HG03095 (cell line): ENCODE results near the gene CLSTN3.
"Not testable (repeated sequence)": the region's sequence is repeated elsewhere in the genome, so short reads cannot be mapped to it uniquely, and the experiment has no call there.

Experiments
- ATAC-seq: cut with Tn5 transposase; IDR thresholded peaks from one replicate; pipeline ENCODE4 v1.9.1; 2021; ENCODE audit warnings: moderate library complexity; ENCODE audit not compliant: unreplicated experiment

Gene CLSTN3

DNA sequence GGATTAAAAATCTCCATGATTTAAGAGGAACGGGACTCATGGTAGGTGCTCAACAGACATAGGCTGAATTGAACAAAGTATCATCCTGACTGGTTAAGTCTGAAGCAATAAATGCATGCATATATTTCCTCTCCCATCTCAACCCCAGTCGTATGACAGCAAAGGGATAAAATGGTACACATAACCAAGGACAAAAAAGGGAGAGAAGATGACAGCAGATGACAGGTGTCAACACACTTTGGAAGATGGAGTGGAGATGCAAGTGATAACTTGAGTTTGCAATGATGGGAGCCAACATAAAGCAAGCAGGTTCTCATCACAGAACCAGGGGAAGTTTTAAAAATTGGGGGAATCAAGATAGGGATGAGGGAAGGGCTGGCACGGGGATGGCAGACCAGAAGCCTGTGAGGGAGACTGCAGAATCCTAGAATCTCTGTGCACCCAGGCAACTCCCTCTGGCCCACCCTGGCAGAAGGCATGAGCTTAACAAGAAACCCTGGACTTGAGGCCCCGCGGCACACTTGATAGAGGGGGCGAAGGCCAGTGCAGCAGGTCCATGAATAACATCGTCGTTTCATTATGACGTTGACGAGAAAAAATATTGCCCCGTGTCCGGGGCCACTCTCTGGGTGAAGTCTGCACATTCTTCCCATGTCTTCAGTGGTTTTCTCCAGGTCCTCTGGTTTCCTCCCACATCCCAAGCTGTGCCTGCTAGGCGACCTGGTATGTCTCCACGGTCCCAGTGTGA lies 26.2 kb upstream of the CLSTN3 start:
- ATAC-seq = no peak

- ATAC-seq = no peak
Observed at GRCh38 chr12:7106082-7106481, 24.1 kb upstream of the CLSTN3 start.

DNA sequence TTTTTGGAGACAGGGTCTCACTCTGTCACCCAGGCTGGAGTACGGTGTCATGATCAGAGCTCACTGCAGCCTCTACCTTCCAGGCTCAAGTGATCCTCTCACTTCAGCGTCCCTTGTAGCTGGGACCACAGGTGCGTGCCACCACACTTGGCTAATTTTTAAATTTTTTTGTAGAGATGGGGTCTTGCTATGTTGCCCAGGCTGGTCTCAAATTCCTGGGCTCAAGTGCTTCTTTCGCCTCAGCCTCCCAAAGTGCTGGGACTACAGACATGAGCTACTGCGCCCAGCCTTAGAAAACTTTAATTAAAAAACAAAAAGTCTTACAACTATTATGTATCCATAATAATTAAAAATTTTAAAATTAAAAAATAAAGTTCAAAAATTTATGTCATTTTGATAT lies 23.0 kb upstream of the CLSTN3 start:
- not testable (repeated sequence) for ATAC-seq

GRCh38 chr12:7107636-7108002 lies 22.6 kb upstream of the CLSTN3 start:
- no peak for ATAC-seq

DNA sequence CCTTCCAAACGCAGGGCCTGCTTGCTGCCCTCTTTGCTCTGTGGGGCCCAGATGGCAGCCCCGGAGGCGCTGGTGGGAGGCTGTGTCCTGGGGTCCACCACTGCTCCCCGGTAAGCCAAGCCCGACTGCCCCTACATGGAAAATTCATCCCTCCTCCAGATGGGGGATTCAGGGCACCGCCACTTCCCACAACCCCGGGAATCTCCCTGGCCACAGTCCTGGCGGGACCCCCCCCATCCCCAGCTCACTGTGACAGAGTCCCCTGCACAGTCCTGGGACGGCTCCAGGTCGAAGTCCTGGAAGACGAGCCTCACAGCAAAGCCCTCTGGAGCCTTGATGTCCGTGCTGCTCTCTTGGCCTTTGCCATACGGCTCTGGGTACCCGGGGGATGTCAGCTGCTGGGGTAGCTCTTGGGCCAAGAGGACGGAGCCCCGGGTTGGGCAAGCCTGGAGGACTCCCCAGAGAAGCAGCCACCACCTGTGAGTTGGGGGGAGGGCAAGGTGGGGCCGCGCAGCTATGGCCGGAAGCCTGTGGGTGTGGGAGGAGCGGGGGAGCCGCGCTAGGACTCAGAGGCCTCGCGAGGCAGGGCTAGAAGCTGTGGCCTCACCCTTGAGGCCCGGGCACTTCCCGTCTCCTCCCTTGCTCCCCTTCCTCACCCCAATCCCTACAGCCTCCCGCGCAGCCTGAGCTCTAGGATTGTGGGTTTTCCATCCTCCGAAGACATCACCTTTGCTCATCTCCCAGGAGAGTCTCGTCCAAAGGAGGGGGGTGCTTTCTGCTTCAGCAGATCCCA lies 22.0 kb upstream of the CLSTN3 start:
- peak; percentile 86 for ATAC-seq

DNA sequence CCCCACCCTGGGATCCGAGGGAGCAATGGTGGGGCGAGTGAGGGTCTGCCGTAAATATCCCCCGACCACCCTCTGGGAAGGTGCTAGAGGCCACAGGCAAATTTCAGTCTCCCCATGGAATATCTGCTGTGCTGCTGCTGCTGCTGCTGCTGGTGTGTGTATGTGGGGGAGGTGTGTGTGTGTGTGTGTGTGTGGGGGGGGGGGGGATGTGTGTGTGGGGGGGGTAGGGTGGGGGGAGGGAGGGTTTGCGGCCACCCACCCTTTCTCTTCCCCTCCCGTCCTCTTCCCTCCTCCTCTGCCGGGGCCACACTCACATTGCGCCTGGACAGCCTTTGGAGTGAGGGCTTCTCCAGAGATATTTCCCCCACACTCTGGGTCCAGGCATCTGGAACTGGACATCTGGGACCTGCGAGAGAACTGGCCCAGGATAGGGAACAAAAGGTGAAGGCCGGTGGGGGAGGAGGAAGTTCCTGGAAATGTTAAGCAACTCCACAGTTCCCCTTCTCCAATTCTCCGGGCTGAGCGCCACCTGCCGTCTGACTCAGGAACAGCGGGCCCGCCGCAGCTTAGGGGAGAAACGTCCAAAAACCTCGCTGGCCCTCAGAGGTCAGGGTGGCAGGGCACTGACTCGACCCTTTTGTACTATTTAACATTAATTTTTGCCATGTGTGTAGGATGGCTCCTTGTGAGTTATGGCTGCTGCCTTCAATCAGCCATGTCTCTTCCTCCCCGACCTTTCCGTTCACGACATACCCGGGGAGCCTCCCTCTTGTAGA lies 21.2 kb upstream of the CLSTN3 start, which contains the start of gene C1RL:
TSS of gene C1RL (minus strand) at position 419 of the 776 bp plus-strand sequence. CDS start at position 385, 34 bp downstream.
- ATAC-seq = peak; percentile 37

DNA sequence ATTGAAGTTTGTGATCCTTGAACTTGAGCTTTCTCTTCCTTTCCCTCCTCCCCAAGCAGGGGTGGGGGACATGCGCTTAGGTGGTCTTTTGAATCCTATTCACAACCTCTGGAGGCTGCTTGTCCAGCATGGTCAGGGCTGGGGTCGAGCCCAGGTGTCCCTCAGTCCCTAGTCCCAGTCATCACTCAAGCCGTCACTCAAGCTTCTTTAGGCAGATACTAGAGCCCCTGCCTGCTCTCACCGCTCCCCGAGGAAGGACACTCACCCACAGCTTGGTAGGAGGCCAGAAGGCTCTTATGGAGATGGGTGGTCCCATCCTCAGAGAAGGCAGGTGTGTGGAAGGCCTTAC lies 20.6 kb upstream of the CLSTN3 start:
- no peak for ATAC-seq

- no peak for ATAC-seq
Observed at GRCh38 chr12:7110661-7111060, 19.5 kb upstream of the CLSTN3 start.

DNA sequence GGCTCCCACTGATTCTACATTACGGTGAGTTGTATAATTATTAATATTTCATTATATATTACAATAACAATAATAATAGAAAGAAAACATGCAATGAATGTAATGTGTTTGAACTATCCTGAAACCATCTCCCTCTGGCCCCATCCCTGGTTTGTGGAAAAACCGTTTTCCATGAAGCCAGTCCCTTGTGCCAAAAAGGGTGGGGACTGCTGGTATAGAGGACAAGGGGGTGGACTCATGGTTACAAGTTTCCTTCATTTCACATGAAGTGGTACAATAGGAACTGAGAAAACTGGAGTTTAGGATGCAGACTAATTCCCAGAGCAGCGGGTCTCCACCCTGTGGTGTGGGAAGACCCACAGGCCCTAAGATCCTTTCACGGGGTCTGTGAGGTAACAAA lies 18.1 kb upstream of the CLSTN3 start:
- ATAC-seq = no peak

DNA sequence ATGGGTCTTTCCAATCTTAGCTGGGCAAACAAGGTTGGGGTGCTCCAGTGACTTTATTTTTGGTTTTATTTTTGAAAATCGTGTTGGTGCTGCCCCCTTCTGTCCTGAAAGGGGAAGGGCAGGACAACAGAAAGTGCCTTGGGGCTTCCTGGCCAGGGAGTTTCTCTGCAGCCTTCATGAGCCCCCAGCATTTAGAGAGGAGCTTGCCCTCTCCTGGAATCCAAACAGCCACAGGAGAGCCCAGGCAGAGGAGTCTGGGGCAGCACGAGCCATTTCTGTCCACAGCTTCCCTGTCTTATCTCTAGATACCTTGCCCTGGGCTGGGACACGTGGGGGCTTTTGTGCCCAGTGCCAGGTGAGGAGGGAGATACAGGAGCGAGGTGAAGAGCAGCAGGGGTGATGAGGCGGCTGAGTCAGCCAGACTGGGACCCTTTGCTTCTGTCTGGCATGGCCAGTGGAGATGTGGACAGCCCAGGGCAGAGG lies 16.7 kb upstream of the CLSTN3 start:
- ATAC-seq = no peak

DNA sequence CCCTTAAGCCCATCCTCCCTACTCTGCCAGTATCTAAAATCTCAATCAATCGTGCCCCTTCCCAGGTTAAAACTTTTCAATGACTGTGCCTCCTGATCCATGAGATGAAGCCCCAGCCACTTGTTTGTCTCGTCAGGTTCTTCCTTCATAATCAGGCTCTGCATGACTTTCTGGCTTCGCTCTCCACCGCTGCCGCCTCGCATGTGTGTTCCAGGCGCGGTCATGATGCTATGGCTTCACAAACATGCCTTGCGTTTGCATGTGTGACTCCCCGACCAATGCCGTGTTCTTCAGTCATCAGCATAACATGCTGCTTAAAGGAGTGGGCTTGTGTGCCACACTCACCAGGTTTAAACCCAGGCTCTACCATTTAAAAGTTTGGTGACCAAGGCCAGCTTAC lies 16.2 kb upstream of the CLSTN3 start:
- ATAC-seq = no peak

- ATAC-seq = no peak
Observed at GRCh38 chr12:7114851-7115250, 15.3 kb upstream of the CLSTN3 start.

GRCh38 chr12:7116196-7116595 lies 14.0 kb upstream of the CLSTN3 start:
- no peak for ATAC-seq

GRCh38 chr12:7116916-7117315 lies 13.3 kb upstream of the CLSTN3 start:
- no peak for ATAC-seq

DNA sequence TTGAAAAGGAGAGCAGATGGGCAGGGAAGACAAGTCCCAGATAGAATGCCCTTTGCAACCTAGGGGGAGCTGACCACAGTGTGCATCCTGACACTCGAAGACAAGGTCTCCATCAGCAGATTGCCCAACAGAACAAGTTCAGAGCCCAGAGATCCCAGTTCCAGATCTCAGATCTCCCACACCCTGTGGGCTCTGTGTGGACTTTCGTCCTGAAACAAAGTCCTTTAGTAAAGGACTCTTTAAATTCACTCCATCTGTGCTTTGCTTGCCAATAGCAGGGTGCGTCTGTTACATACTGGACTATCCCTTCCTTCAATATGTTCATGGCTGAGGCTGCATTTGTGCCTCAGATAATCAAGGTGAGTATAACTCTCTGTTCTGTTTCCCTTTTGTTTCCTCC lies 12.5 kb upstream of the CLSTN3 start:
- ATAC-seq = no peak

GRCh38 chr12:7118881-7119280 lies 11.3 kb upstream of the CLSTN3 start:
- ATAC-seq = no peak

GRCh38 chr12:7120166-7120565 lies 10.0 kb upstream of the CLSTN3 start:
- no peak for ATAC-seq

DNA sequence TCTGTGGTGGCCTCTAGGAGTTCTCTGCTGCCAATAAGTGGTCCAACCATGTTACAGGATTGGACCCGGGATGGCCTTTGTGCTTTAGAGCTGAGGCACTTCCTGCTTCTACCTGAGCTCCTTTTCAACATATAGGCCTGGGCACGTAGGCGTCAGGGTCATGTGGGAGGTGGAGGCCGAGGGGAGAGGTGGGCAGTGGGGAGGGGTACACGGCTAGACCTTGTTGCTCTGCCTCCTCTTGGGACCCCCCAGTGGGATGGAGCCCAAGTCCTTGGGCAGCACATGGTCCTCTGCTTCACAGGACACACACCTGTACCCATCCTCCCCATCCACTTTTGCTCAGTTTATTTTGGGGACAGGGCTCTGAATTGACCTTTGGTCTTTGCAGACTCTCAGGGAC lies 8.8 kb upstream of the CLSTN3 start:
- ATAC-seq = no peak

- ATAC-seq = no peak
Observed at GRCh38 chr12:7122811-7123769, 7.1 kb upstream of the CLSTN3 start.

- no peak for ATAC-seq
Observed at GRCh38 chr12:7123806-7124522, 6.2 kb upstream of the CLSTN3 start.
